ENCODE measurements around the gene MEN1. TPM values are rescaled to one million over a fixed set of nuclear protein-coding genes. Genes with fewer than 3 reads are reported as not detected.

The MEN1 gene
- total RNA-seq, 1 experiment from 2014 or later: 54.5 TPM

DNA sequence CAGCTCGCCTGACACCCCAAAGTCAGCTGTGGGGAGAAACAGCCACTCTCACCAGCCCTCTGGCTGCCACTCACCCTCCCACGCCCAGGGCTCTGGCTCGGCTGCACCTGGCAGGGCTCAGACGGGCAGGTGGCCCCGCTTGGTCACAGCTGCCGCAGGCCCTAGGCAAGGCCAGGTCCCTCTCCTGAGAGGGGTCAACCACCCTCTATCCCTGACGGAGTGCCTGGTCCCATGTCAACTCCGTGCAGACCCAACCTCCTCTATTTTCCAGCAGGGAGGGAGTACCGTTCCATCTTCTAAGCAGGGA, 9.2 kb downstream of the MEN1 start:
- no TSS peak for BruUV-seq (replicated peaks)
- TF ChIP-seq POLR2AphosphoS5 (IDR thresholded peaks at IDR 0.05; ENCODE audit: low read depth, low read length) (no peak), CTCF (IDR thresholded peaks at IDR 0.05) (no peak), SIN3A (IDR thresholded peaks at IDR 0.05; ENCODE audit: borderline replicate concordance, insufficient read depth, low read depth, low read length) (no peak), TCF7L2 (IDR thresholded peaks at IDR 0.05; ENCODE audit: low read depth, low read length) (no peak)
- TF ChIP-seq, protein P1, sequence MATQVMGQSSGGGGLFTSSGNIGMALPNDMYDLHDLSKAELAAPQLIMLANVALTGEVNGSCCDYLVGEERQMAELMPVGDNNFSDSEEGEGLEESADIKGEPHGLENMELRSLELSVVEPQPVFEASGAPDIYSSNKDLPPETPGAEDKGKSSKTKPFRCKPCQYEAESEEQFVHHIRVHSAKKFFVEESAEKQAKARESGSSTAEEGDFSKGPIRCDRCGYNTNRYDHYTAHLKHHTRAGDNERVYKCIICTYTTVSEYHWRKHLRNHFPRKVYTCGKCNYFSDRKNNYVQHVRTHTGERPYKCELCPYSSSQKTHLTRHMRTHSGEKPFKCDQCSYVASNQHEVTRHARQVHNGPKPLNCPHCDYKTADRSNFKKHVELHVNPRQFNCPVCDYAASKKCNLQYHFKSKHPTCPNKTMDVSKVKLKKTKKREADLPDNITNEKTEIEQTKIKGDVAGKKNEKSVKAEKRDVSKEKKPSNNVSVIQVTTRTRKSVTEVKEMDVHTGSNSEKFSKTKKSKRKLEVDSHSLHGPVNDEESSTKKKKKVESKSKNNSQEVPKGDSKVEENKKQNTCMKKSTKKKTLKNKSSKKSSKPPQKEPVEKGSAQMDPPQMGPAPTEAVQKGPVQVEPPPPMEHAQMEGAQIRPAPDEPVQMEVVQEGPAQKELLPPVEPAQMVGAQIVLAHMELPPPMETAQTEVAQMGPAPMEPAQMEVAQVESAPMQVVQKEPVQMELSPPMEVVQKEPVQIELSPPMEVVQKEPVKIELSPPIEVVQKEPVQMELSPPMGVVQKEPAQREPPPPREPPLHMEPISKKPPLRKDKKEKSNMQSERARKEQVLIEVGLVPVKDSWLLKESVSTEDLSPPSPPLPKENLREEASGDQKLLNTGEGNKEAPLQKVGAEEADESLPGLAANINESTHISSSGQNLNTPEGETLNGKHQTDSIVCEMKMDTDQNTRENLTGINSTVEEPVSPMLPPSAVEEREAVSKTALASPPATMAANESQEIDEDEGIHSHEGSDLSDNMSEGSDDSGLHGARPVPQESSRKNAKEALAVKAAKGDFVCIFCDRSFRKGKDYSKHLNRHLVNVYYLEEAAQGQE (IDR thresholded peaks at IDR 0.05; ENCODE audit: insufficient read depth in 1 of 2, low read depth in 2 of 2, low read length in 1 of 2): no peak
- peaks cover 18% of the 10 kb centered on the region for H3K4me1 ChIP-seq (ENCODE audit: control insufficient read depth, insufficient read depth, low read length)
- DNase-seq (ENCODE audit: low read depth, low spot score): no peak
- no peaks in the 10 kb centered on the region for H3K27me3 ChIP-seq (ENCODE audit: control insufficient read depth, insufficient read depth, low read length)
- CTCF ChIA-PET: no interaction called here
- no peak for ATAC-seq
- intact Hi-C loops (cut with micrococcal nuclease; ENCODE audit: unreplicated experiment) (no loop called here), in situ Hi-C loops (cut with HindIII; ENCODE audit: low pct_unique_long_range_greater_than_20kb, low sequenced_read_pairs) (no loop called here)
- H3K9me3 ChIP-seq (ENCODE audit: control insufficient read depth, insufficient read depth, low read depth, low read length): no peaks in the 10 kb centered on the region
- H3K27ac ChIP-seq (ENCODE audit: low read length): no peak overlapping the region
- POLR2A ChIA-PET: no interaction called here
- no peak overlapping the region for H3K4me3 ChIP-seq (ENCODE audit: low read depth in 2 of 2, low read length in 2 of 2)
- no peaks in the 10 kb centered on the region; the same call in 1 of the 2 replicates for H3K36me3 ChIP-seq (ENCODE audit: control insufficient read depth, insufficient read depth, low read length)

DNA sequence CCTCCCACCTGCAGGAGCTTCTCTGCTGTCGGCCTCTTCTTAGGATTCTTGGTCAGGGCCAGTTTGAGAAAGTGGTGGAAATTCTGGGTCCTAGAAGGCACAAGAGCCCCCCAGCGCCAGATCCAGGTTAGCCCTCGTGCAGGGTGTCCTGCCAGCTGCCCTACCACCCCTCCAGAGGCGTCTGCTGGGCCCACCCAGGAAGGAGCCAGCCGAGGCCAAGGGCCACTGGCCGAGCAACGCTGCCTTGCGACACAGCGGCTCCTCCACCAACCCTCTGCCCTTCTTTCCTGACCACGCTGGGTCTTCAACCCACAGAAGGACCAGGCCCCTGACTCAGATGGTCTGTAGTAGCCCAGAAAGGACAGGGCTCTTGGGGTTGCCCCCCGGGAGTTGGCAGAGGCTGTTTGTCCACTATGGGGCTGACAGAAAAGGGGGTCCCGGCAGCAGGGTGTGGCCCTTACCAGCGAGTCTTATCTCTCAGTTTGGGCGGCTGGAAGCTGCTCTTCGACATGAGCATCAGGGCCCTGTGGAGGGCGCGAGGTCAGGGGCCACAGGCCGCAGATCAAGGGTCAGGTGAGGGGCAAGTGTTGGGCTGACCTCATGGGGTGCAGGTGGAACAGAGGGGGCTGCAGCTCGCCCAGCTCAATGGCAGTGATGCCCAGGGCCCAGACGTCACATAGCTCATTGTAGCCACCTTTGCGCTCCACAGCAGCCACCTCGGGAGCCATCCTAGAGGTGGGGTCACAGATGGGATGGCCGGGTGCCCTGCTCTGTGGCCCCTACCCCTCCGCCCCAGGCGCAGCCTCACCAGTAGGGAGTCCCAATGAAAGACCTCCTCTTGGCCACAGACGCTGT, 9.8 kb downstream of the MEN1 start:
- Histone ChIP-seq H3K36me3 (ENCODE audit: control insufficient read depth, insufficient read depth, low read length) (no peaks in the 10 kb centered on the region; the same call in 1 of the 2 replicates), H3K9me3 (ENCODE audit: control insufficient read depth, insufficient read depth, low read depth, low read length) (no peaks in the 10 kb centered on the region), H3K27me3 (ENCODE audit: control insufficient read depth, insufficient read depth, low read length) (no peaks in the 10 kb centered on the region), H3K4me1 (ENCODE audit: control insufficient read depth, insufficient read depth, low read length) (peaks cover 18% of the 10 kb centered on the region), H3K27ac (ENCODE audit: low read length) (no peak overlapping the region), H3K4me3 (ENCODE audit: low read depth in 2 of 2, low read length in 2 of 2) (no peak overlapping the region)
- ATAC-seq (no peak), DNase-seq (ENCODE audit: low read depth, low spot score) (no peak)
- in situ Hi-C loops (cut with HindIII; ENCODE audit: low pct_unique_long_range_greater_than_20kb, low sequenced_read_pairs) (no loop called here), intact Hi-C loops (cut with micrococcal nuclease; ENCODE audit: unreplicated experiment) (no loop called here)
- BruUV-seq (replicated peaks): no TSS peak
- ChIA-PET CTCF (interaction anchor here (0.6 kb wide), 1 partner anchor 1059 kb away, joined by 3 read pairs; no protein-coding TSS in a partner anchor), POLR2A (interaction anchor here (1.6 kb wide), 1 partner anchor 22 kb away, joined by 4 read pairs; the partner anchor contains the start of gene SF1)
- TF ChIP-seq CTCF (IDR thresholded peaks at IDR 0.05): no peak
- no peak for TF ChIP-seq SIN3A (IDR thresholded peaks at IDR 0.05; ENCODE audit: borderline replicate concordance, insufficient read depth, low read depth, low read length)
- TF ChIP-seq TCF7L2 (IDR thresholded peaks at IDR 0.05; ENCODE audit: low read depth, low read length): no peak
- TF ChIP-seq, protein P1 (IDR thresholded peaks at IDR 0.05; ENCODE audit: insufficient read depth in 1 of 2, low read depth in 2 of 2, low read length in 1 of 2): no peak
- TF ChIP-seq POLR2AphosphoS5 (IDR thresholded peaks at IDR 0.05; ENCODE audit: low read depth, low read length): no peak

Measured in Panc1 (cell line).